Eye (tissue), 1 donor: ENCODE measurements around the gene GSG1L.

Source experiments
- DNase-seq: peaks from one replicate; pipeline ENCODE4 v3.0.0-alpha.2; 2015

Gene GSG1L

DNA sequence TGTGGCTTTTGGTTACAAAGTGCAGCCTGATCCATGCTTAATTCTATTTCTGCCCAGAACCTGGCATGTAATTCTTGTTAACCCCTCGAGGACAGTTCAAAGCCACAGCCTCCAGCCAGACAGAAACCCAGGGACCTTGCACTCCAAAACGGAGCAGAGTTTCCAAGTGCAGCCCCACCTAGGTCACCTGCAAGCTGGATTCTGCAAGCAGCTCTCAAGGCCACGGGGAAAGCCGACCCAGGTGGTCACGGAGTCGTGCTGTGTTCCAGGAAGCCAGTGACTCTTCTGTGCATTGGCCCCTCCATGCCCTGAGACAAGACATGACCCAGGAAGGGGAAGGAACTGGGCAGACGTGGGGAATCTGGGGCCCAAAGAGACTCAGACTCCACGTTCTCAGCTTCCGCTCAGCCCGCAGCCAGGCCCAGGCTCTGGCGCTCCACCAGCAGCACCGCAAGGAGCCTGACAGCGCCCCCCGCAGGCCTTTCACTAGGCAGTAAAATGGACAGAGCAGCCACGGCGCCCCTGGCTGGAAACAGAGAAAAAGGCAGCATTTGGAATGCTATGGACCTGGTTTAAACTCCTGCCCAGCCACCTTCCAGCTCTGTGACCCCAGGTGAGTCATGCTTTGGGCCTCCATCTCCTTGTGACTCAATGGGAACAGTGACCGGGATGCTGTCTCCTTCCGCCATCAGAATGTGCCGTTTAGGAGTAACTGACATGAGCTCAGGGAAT is 27.3 kb upstream of the GSG1L start:
- DNase-seq, result no peak

DNA sequence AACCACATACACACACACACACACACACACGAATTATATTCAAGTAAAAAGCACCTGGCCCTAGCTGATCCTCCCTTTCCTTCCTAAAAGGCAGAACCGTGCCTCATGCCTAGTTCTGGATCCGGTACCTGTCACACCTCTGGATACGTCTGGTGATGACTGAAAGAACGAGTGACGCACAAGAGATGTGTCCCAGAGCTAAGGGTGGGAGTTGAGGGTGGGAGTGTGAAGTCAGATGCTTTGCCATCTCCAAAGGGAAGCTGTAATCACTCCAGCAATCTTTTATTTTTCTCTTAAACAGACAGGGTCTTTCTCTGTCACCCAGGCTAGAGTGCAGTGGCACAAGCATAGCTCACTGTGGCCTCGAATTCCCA is 26.5 kb upstream of the GSG1L start:
- DNase-seq, result no peak

DNA sequence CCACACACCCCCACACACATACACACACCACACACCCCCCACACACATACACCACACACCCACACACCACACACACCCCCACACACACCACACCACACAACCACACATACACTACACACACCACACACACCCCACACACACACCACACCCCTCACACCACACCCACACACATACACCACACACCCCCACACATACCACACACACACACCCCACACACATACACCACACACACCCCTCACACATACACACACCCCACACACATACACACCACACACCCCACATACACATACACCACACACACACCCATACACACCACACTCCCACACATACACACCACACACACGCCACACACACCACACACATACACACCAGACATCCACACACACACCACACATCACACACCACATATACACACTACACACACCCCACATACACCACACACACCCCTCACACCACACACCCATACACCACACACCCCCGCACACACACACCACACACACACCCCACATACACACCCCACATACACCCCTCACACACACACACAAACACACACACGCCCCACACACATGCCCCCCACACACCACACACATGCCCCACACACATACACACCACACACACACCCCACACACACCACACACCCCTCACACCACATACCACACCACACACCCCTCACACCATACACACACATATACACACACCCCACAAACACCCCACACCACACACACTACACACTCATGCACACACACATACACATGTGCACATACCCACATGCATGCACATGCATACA is 25.9 kb upstream of the GSG1L start:
- no peak for DNase-seq

DNA sequence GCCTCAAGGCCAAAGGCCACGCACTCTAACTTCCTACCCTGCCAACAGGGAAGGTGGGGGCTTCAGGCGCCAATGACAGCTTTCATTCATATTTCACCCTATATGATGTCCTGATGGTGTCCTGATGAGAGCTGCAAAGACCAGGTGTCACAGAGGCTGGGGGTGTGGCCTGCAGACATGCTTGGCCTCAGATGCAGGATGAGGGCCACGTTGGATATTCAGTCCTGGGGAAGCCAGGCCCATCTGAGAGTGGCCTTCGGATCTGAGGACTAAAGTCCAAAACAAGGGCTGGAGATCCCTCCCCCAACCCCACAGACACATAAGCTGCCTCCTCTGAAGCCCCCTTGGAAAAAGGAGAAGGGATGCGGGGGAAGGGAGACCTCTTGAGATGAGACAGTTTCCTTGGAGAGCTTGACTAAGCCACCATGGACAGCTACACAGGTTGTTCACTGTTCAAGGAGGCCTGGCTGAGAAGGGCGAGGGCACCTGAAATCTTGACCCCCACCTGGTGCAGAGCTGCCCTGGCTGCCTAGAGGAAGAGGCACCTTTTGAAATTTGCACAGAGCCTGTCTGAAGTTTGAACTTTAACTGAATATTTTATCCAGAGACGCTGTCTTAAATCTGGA is 24.3 kb upstream of the GSG1L start:
- DNase-seq, result no peak

DNA sequence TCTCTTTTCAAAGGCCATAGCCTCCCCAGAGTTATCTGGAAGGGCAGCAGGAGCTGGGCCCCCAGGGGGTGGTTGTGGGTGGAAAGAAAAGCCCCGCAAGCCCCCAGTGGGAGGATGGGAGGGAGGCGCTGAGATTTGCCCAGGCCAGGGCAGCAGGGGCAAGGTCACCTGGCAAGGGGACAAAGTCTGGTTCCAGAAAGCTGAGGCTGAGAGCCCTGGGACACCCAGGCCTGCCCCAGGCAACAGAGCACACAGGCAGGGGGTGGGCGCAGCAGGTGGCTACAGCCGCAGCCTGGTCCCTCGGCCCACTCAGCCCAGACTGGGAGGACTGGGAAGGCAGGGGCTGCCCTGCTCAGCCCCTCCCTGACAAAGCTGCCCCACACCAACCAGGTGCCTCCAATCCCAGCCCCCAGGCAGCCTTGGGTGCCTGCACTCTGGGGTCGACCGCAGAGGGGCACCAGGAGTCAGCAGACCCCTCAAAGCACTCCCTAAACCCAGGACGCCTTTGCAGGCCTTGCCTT is 23.7 kb upstream of the GSG1L start:
- no peak for DNase-seq

DNA sequence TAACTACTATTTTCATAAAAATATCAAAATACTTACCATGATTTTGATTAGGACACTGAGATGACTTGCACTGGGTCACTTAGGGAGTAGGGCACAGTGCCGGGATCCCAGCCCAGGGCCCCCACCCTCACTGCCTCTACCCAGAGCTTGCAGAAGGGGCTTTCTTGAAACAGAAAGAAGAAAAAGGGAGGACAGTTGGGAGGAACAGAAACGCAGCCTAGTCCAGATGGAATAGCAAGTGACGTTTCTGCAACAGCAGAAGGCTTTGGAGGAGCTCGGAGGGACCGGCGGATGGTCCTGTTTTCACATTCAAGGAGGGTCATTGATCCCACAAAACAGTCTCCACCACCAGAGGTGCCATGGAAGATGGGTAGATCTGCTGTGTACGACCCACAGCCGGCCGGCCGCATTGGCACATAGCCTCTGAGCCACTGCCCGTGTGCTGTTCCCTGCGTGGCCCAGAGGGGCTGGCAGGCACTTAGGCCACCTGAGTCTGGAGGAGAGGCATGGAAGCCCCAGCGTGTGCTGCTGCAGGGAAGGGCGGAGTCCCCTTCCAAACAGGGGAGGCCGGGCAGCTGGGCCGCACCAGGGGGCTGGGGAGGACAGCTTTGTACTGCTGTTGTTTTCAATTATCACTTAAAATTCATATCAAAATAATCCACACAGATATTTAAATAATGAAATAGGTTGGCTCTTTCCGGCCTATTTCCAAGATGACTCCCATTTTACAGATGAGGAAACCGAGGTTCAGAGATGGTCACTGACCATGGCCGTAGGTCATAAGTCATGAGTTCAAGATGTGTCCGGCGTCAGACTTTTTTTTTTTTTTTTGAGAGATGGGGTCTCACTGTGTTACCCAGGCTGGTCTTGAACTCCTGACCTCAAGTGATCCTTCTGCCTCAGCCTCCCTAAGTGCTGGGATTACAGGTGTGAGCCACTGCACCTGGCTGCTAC is 22.9 kb upstream of the GSG1L start:
- no peak for DNase-seq

DNA sequence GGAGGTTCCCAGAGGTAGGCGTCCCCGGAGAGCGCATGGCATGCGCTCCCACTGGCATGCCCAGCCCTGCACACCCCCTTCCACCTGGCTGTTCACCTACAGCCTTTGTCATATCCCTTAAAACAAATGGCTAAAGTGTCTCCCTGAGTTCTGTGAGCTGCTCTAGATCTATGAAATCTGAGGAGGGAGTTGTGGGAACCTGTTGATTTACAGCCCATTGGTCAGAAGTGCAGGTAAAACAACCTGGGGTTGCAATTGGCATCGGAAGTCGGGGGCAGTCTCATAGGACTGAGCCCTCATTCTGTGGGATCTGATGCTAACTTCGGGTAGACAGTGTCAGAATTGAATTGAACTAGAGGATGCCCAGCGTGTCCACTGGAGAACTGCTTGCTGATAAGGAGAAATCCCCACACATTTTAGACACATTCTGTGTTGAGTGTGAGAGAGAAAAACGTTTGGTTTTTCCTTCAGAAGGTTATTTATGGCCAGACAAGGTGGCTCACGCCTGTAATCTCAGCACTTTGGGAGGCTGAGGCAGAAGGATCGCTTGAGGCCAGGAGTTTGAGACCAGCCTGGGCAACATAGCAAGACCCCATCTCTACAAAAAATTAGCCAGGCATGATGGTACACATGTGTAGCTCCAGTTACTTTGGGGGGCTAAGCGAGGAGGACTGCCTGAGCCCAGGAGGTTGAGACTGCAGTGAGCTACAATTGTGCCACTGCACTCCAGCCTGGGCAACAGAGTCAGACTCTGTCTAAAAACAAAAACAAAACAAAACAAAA is 22.1 kb upstream of the GSG1L start:
- DNase-seq, result no peak

DNA sequence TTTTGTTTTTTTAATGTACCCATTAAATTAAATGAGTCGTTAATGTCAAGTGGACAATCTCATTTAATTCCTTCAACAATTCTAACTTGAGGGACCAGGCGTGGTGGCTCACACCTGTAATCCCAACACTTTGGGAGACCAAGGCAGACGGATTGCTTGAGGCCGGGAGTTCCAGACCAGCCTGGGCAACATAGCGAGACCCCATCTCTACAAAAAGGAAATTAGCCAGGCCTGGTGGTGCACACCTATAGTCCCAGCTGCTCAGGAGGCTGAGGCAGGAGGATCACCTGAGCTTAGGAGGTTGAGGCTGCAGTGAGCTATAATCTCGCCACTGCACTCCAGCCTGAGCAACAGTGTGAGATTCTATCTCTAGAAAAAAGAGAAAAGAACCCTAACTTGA is 20.7 kb upstream of the GSG1L start:
- DNase-seq, result no peak

DNA sequence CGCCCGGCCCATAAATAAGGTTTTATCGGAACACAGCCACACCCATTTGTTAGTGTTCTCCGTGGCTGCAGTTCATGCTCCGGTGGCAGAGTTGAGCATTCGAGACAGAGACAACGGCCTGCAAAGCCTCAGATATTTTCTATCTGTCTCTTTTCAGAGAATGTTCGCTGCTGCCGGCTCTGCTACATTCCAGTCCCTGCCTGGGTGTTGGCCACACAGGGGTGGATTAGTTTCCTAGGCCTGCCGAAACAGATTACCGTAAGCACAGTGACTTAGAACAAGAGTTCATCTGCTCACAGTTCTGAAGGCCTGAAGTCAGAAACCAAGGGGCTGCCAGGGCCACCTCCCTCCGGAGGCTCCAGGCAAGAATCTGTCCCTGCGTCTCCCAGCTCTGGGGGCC is 19.1 kb upstream of the GSG1L start:
- DNase-seq, result peak; percentile 84

DNA sequence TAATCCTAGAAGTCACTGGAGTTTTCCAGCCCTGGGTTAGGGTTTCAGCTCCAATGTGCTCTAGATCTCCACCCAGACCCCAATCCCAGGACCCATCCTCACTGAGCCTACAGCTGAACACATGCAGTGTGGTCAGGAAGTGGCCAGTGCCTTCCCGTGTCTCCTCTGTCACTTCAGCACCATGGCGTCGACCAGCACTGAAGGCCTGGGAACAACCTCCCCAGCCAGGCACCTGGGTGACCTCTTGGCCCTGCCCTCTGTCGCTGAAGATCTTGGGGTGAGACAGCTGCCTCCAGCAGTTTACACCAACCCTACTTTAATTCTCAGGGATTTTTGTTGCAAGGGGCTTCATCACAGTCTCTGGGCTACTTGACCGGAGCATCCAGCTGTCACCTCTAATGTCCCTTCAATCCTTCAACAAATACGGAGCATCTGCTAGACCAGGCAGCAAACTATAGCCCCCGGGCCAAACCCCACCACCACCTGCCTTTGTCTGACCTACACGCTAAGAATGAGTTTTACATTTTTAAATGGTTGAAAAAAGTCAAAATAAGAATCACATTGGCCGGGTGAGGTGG is 18.0 kb upstream of the GSG1L start:
- peak; percentile 74 for DNase-seq

DNA sequence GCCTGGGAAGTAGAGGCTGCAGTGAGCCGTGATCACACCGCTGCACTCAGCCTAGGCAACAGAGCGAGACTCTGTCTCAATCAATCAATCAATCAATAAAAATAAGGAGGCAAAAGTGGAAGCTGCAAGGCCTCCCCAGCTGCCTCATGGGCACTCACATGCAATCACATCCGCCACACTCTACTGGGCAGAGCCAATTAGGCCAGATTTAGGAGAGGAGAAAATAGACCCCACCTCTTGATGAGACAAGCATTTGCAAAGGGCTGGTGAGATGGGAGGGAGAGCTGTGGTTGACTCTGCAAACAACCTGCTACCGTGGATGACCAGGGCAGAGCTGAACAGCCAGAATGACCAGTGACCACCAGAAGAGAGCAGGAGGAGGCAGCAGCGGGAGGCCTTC is 14.7 kb upstream of the GSG1L start:
- DNase-seq, result peak; percentile 79

DNA sequence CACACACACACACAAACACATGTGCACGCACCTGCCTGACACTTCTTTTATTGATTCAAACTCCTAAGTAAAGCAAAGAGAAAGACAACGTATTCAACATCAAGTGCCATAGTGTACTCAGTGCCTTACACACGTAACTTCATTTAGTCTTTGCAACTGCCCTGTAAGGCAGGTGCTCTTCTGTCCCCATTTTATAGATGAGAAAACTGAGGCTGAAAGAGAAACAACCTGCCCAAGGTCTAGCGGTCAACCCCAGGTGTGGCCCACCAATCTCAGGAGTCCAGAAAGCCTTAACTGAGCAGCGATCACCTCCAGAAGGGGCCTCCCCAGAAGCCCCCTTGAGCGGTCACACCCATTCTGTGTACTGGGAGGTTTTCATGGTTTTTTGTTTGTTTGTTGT is 10.3 kb upstream of the GSG1L start:
- DNase-seq, result no peak

DNA sequence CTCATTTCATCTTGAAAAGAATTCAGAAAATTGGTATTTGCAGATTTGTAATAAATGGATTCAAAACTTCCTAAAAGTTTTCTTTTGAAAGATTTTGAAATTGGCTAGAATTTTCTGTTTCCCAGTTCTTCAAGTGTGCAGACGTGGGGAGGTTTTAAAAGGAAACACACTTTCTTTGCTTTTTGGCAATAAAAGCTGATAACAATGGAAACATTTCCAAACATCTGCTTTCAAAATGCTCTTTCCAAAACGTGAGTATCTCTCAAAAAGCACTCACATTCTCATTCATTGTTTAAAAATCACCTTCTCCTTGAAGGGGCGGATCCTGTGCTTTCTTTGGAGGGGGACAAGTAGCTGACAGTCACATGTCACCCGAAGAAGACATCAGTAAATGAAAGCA is 8.6 kb upstream of the GSG1L start:
- DNase-seq, result no peak

DNA sequence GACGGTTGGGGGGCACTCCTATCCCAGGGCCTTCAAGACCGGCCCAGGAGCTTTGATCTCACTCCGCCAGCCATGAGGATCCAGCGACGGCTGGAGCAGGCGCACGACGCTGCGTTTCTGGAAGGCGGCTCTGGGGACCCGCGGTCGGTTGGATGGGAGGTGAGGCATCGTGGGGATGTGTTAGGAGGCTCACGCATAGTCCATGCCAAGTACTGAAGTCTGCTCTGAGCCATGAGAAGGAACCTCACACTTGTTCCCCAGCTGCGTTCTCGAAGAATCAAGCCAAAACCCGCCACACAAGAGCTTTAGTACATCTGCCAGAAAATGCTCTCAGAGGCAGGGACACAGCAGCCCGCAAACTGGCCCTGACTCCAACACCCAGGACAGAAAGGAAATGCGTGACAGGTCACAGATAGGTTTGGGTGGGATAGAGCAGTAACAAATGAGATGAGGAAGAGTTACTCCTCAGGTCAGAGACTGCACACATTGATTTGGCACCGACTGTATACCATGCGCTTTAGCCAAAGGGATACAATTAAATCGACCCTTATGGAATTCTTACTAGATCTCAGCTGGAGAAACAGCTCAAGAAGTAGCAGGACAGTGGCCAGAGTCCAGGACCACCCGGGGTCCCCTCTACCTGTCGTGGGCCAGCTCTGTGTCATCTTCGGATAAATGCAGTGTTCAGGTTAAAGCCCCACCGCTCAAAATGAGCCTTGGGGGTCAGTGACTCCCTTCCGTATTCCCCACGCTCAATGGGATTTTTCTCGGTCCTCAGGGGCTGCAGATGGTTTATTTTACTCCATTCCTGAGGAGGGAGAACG is 6.7 kb upstream of the GSG1L start:
- DNase-seq, result no peak

DNA sequence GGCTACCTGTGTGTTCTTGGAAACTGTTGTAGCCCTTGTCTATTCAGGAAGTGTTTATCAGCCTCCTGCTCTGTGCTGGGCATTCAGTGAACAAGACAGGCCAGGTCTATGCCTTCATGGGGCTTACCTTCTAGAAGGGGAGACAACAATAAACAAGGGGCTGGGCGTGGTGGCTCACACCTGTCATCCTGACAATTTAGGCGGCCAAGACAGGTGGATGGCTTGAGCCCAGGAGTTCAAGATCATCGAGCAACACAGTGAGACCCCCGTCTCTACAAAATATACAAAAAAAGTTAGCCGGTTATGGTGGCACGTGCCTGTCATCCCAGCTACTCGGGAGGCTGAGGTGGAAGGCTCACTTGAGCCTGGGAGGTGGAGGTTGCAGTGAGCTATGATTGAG is 5.5 kb upstream of the GSG1L start:
- DNase-seq, result no peak

DNA sequence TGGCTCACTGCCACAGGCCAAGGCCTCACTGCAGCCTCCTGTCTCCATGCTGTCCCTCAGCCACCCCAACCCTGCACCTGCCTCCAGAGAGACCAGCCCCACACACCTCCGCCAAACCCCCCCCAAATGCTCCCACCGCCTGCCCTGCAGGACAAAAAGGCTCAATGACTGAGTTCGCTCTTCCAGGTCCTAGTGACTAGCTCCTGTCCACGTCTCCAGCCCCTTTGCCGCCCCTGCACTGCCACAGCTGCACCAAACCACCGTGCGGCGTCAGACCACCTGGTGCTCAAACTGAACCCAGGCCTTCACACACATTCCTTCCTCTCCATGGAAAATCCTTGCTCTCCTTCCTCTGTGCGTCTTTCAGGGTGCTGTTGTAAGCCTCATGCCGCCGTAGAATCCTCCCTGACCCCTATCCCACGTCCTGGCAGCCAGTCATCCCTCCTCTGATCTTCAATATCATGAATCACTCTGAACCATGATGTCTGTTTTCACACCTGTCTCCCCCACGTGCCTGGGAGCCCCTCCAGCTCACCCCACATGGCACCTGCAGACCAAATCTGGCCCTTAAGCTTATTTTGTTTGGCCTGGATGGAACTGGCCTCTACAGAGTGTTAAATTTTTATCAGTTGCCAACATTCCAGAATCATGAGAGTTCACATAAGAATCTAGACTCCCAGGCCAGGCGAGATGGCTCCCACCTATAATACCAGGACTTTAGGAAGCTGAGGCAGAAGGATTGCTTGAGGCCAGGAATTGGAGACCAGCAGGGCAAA is 4.3 kb upstream of the GSG1L start:
- no peak for DNase-seq

DNA sequence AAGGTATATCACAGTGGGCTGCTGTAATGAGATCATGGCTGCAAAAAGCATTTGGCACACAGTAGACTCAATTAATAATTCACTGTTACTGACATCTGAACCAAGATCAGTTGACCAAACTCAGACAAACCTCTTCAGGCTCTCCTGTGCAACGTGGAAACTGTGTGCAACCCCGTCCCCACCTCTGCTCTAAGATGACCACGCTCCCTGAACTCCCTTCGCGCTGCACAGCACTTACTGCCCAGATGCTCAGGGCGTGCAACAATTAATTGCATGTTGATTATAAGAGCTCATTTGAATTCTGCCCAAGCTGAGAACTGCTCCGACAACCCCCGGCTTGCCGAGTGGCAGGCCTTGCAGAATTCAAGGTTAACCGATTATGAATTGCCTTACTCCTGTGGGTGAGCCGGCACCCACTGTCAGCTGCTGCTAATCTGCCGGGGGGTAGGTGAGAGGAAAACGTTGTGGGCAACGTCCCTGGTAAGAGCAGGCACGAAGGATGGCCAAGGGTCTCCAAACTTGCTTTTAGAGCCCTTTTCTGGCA is 1.3 kb upstream of the GSG1L start:
- DNase-seq, result no peak

DNA sequence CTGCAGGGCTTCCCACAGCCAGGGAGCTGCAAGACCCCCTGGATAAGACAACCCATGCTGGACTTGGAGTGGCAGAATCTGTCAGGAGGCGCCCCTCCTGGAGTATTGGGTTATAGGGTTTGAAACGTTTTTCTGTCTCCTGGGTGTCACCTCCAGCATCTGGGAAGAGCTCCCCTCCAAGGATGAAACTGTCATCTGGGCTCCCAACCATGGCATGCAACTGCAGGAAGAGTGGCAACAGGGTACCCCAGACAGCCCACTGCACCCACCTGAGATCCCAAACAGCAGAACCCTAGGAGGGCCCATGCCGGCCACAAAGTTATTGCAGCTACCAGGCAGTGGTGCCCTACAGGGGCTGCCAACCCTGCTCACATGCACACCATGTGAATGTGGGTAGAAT is 636 bp upstream of the GSG1L start:
- no peak for DNase-seq

DNA sequence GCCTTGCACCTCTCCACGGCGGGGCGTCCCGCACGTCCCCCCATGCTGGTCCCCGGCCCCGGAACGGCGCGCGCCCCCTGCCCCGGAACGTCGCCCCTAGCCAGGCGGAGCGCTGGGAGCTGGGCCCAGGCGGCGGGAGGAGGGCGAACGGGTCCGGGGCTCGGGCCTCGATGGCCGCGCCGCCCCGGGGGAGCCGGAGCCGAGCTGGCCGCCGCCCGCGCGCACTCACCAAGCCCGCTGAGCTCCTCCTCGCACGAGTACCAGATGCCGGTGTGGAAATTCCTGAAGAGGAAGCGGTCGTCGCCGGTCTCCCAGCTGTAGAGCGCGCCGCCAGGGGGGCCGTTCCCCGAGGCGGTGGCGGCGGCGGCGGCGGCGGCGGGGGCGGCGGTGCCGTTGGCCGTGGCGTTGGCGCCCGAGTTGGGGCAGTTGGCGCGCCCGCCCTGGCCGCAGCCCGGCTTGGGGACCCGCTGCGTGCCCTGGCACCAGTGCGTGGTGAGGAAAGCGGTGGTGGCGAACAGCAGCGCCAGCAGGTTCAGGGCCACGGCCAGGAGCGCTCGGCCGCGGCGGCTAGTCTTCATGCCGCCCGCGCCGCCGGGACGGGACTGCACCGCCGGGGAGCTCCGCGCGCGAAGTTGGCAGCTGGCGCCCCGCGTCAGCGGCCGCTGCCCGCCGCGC is 530 bp downstream of the GSG1L start:
- DNase-seq, result peak; percentile 57
